HT1080 (cell line): ENCODE measurements around the gene RINT1. TPM values are rescaled to one million over a fixed set of nuclear protein-coding genes. Genes with fewer than 3 reads are reported as not detected.
"Not testable (repeated sequence)": the region's sequence is repeated elsewhere in the genome, so short reads cannot be mapped to it uniquely, and the experiment has no call there.

ENCODE experiments used
- DNase-seq: peaks from one replicate; pipeline ENCODE4 v3.0.0-alpha.2; 2015; ENCODE audit warnings: low read depth
- total RNA-seq: library from RNA; depleted of rRNA; stranded (reverse); fragments of >200 nt; shearing (Covaris generic); gene quantifications from 2 replicates; pipeline ENCODE4 v1.2.3, GENCODE V29; 2014; rRNA removed

RINT1 gene
- total RNA-seq, 1 experiment from 2014 or later = 15.9 TPM

- DNase-seq = no peak
These were observed 64.9 kb downstream of the RINT1 start for GRCh38 chr7:105596866-105597265.

GRCh38 chr7:105599080-105599479 is 67.1 kb downstream of the RINT1 start:
- not testable (repeated sequence) for DNase-seq

GRCh38 chr7:105599551-105599950 is 67.5 kb downstream of the RINT1 start:
- no peak for DNase-seq

GRCh38 chr7:105600720-105601550 is 68.9 kb downstream of the RINT1 start:
- no peak for DNase-seq

GRCh38 chr7:105602325-105603305 is 70.6 kb downstream of the RINT1 start:
- no peak for DNase-seq

GRCh38 chr7:105610165-105610930 is 78.3 kb downstream of the RINT1 start:
- DNase-seq = no peak

GRCh38 chr7:105611856-105612775 is 80.1 kb downstream of the RINT1 start:
- DNase-seq = peak; percentile 65

GRCh38 chr7:105612806-105613205 is 80.8 kb downstream of the RINT1 start:
- no peak for DNase-seq

GRCh38 chr7:105613611-105614330 is 81.8 kb downstream of the RINT1 start:
- DNase-seq = no peak

GRCh38 chr7:105614341-105614840 is 82.4 kb downstream of the RINT1 start:
- DNase-seq = no peak

Other genes starting within 250 kb of the RINT1 start
- gene SRPK2, start 143.3 kb upstream of the RINT1 start, total RNA-seq = 28.2 and 32.0 TPM in 2 replicates
- gene PUS7, start 9.9 kb upstream of the RINT1 start, total RNA-seq = 25.8 and 29.7 TPM in 2 replicates
- not detected in 2 replicates for gene EFCAB10, start 49.3 kb downstream of the RINT1 start, total RNA-seq